ENCODE measurements around the gene ZNF487.
A peak's percentile ranks its signal among the peaks of the same experiment; 100 is the strongest.
"Not testable (repeated sequence)": the region's sequence is repeated elsewhere in the genome, so short reads cannot be mapped to it uniquely, and the experiment has no call there.

Gene ZNF487

GRCh38 chr10:43437141-43437870, 395 bp downstream of the ZNF487 start:
- DNase-seq (ENCODE audit: low read depth, low spot score) = no peak
- TF ChIP-seq FOXP2 (optimal IDR thresholded peaks at IDR 0.05; ENCODE audit: control extremely low read depth, extremely low read length, insufficient read depth) = no peak
- TF ChIP-seq POLR2AphosphoS5 (IDR thresholded peaks at IDR 0.05; ENCODE audit: borderline replicate concordance, low read depth, low read length) = no peak
- no peak for TF ChIP-seq EZH2 (IDR thresholded peaks at IDR 0.05)
- H3K9ac ChIP-seq (ENCODE audit: insufficient read length) = no peak overlapping the region
- no peaks in the 10 kb centered on the region for H3K36me3 ChIP-seq (ENCODE audit: insufficient read depth, low read length)
- peak overlapping the region; percentile 85 for H3K4me3 ChIP-seq
- H3K27ac ChIP-seq = no peak overlapping the region
- no peaks in the 10 kb centered on the region for H3K9me3 ChIP-seq (ENCODE audit: low read depth, low read length)

GRCh38 chr10:43440463-43441134, 3.7 kb downstream of the ZNF487 start:
- no peak for DNase-seq (ENCODE audit: low read depth, low spot score)
- no peak overlapping the region for H3K9ac ChIP-seq (ENCODE audit: insufficient read length)
- H3K9me3 ChIP-seq (ENCODE audit: low read depth, low read length) = no peaks in the 10 kb centered on the region
- H3K4me3 ChIP-seq = no peak overlapping the region
- H3K36me3 ChIP-seq (ENCODE audit: insufficient read depth, low read length) = no peaks in the 10 kb centered on the region
- TF ChIP-seq EZH2 (IDR thresholded peaks at IDR 0.05) (no peak), POLR2AphosphoS5 (IDR thresholded peaks at IDR 0.05; ENCODE audit: borderline replicate concordance, low read depth, low read length) (no peak), FOXP2 (optimal IDR thresholded peaks at IDR 0.05; ENCODE audit: control extremely low read depth, extremely low read length, insufficient read depth) (no peak)
- H3K27ac ChIP-seq = no peak overlapping the region

- H3K9ac ChIP-seq (ENCODE audit: insufficient read length) = no peak overlapping the region
- no peaks in the 10 kb centered on the region for H3K9me3 ChIP-seq (ENCODE audit: low read depth, low read length)
- no peak overlapping the region for H3K27ac ChIP-seq
- no peaks in the 10 kb centered on the region for H3K36me3 ChIP-seq (ENCODE audit: insufficient read depth, low read length)
- TF ChIP-seq FOXP2 (optimal IDR thresholded peaks at IDR 0.05; ENCODE audit: control extremely low read depth, extremely low read length, insufficient read depth) (no peak), POLR2AphosphoS5 (IDR thresholded peaks at IDR 0.05; ENCODE audit: borderline replicate concordance, low read depth, low read length) (no peak), EZH2 (IDR thresholded peaks at IDR 0.05) (no peak)
- DNase-seq (ENCODE audit: low read depth, low spot score) = no peak
- no peak overlapping the region for H3K4me3 ChIP-seq
Measured at GRCh38 chr10:43444323-43444722, 7.4 kb downstream of the ZNF487 start.

- DNase-seq (ENCODE audit: low read depth, low spot score) = no peak
- Histone ChIP-seq H3K36me3 (ENCODE audit: insufficient read depth, low read length) (no peaks in the 10 kb centered on the region), H3K4me3 (no peak overlapping the region), H3K27ac (no peak overlapping the region), H3K9ac (ENCODE audit: insufficient read length) (no peak overlapping the region), H3K9me3 (ENCODE audit: low read depth, low read length) (no peaks in the 10 kb centered on the region)
- TF ChIP-seq EZH2 (IDR thresholded peaks at IDR 0.05) (no peak), POLR2AphosphoS5 (IDR thresholded peaks at IDR 0.05; ENCODE audit: borderline replicate concordance, low read depth, low read length) (no peak), FOXP2 (optimal IDR thresholded peaks at IDR 0.05; ENCODE audit: control extremely low read depth, extremely low read length, insufficient read depth) (no peak)
Measured at GRCh38 chr10:43444897-43445466, 8.1 kb downstream of the ZNF487 start.

- not testable (repeated sequence) for H3K9me3 ChIP-seq (ENCODE audit: low read depth, low read length); H3K36me3 ChIP-seq (ENCODE audit: insufficient read depth, low read length); DNase-seq (ENCODE audit: low read depth, low spot score); H3K9ac ChIP-seq (ENCODE audit: insufficient read length); H3K27ac ChIP-seq; H3K4me3 ChIP-seq
Measured at GRCh38 chr10:43446219-43447017, 9.5 kb downstream of the ZNF487 start.

- no peak for TF ChIP-seq FOXP2 (optimal IDR thresholded peaks at IDR 0.05; ENCODE audit: control extremely low read depth, extremely low read length, insufficient read depth)
- no peak for TF ChIP-seq POLR2AphosphoS5 (IDR thresholded peaks at IDR 0.05; ENCODE audit: borderline replicate concordance, low read depth, low read length)
- no peak for TF ChIP-seq EZH2 (IDR thresholded peaks at IDR 0.05)
- no peak for DNase-seq (ENCODE audit: low read depth, low spot score)
- no peak overlapping the region for H3K27ac ChIP-seq
- no peaks in the 10 kb centered on the region for H3K9me3 ChIP-seq (ENCODE audit: low read depth, low read length)
- H3K9ac ChIP-seq (ENCODE audit: insufficient read length) = no peak overlapping the region
- no peaks in the 10 kb centered on the region for H3K36me3 ChIP-seq (ENCODE audit: insufficient read depth, low read length)
- H3K4me3 ChIP-seq = no peak overlapping the region
Measured at GRCh38 chr10:43448742-43449141, 11.8 kb downstream of the ZNF487 start.

GRCh38 chr10:43452356-43452914, 15.5 kb downstream of the ZNF487 start:
- H3K9me3 ChIP-seq (ENCODE audit: low read depth, low read length) = no peaks in the 10 kb centered on the region
- H3K4me3 ChIP-seq = no peak overlapping the region
- H3K27ac ChIP-seq = no peak overlapping the region
- no peak for DNase-seq (ENCODE audit: low read depth, low spot score)
- H3K36me3 ChIP-seq (ENCODE audit: insufficient read depth, low read length) = no peaks in the 10 kb centered on the region
- TF ChIP-seq FOXP2 (optimal IDR thresholded peaks at IDR 0.05; ENCODE audit: control extremely low read depth, extremely low read length, insufficient read depth) = no peak
- TF ChIP-seq POLR2AphosphoS5 (IDR thresholded peaks at IDR 0.05; ENCODE audit: borderline replicate concordance, low read depth, low read length) = no peak
- TF ChIP-seq EZH2 (IDR thresholded peaks at IDR 0.05) = no peak
- H3K9ac ChIP-seq (ENCODE audit: insufficient read length) = no peak overlapping the region
